IPS-20b (cell line): ENCODE results near the gene DPP10.
"Not testable (repeated sequence)": the region's sequence is repeated elsewhere in the genome, so short reads cannot be mapped to it uniquely, and the experiment has no call there.

Experiments
- H3K27ac ChIP-seq: one replicate; pipeline ENCODE4 v1.5.1; 2013; ENCODE audit warnings: low read length
- H3K27me3 ChIP-seq: 2 replicates; pipeline ENCODE4 v1.6.1; 2013; ENCODE audit warnings: mild to moderate bottlenecking, low read length, inconsistent platforms; ENCODE audit not compliant: insufficient read depth
- H3K36me3 ChIP-seq: 2 replicates; pipeline ENCODE4 v1.6.1; 2013; ENCODE audit warnings: low read depth, mild to moderate bottlenecking, inconsistent platforms, low read length, moderate library complexity; ENCODE audit not compliant: insufficient read depth
- H3K4me1 ChIP-seq: 2 replicates; pipeline ENCODE4 v1.6.1; 2013; ENCODE audit warnings: mild to moderate bottlenecking, control low read depth, inconsistent platforms, low read length, moderate library complexity; ENCODE audit not compliant: insufficient read depth
- H3K4me3 ChIP-seq: 2 replicates; pipeline ENCODE4 v1.5.1; 2013; ENCODE audit warnings: mild to moderate bottlenecking, low read length, inconsistent platforms
- H3K9ac ChIP-seq: 2 replicates; pipeline ENCODE4 v1.6.1; 2013; ENCODE audit warnings: low read depth, mild to moderate bottlenecking, inconsistent platforms, low read length, moderate library complexity
- H3K9me3 ChIP-seq: 2 replicates; pipeline ENCODE4 v1.6.1; 2013; ENCODE audit warnings: mild to moderate bottlenecking, low read depth, low read length, inconsistent platforms; ENCODE audit not compliant: insufficient read depth

Gene DPP10

GRCh38 chr2:114442510-114442909 is at the start of gene DPP10:
Gene DPP10 (plus strand): TSS chr2:114442641.
- Histone ChIP-seq H3K4me3 (no peak within 1 kb of the TSS), H3K9ac (no peak within 1 kb of the TSS), H3K4me1 (peaks cover 3% of the 10 kb centered on the region; the same call in 1 of the 2 replicates), H3K27me3 (no peaks in the 10 kb centered on the region), H3K36me3 (no peaks in the 10 kb centered on the region), H3K9me3 (no peaks in the 10 kb centered on the region), H3K27ac (no peak within 1 kb of the TSS)

- Histone ChIP-seq H3K4me1 (no peaks in the 10 kb centered on the region), H3K9me3 (no peaks in the 10 kb centered on the region), H3K27ac (no peak overlapping the region)
Observed at GRCh38 chr2:114400890-114401289, 41.6 kb upstream of the DPP10 start.

GRCh38 chr2:114405247-114406116 is 37.0 kb upstream of the DPP10 start:
- H3K36me3 ChIP-seq: no peaks in the 10 kb centered on the region
- no peak overlapping the region for H3K4me3 ChIP-seq
- no peak overlapping the region for H3K9ac ChIP-seq
- no peaks in the 10 kb centered on the region for H3K27me3 ChIP-seq
- no peaks in the 10 kb centered on the region for H3K4me1 ChIP-seq
- no peak overlapping the region for H3K27ac ChIP-seq
- no peaks in the 10 kb centered on the region; the same call in 1 of the 2 replicates for H3K9me3 ChIP-seq

More at GRCh38 chr2:114400890-114401289, 41.6 kb upstream of the DPP10 start:
- H3K9ac ChIP-seq: no peak overlapping the region
- H3K36me3 ChIP-seq: no peaks in the 10 kb centered on the region
- no peaks in the 10 kb centered on the region for H3K27me3 ChIP-seq
- no peak overlapping the region for H3K4me3 ChIP-seq

GRCh38 chr2:114406347-114406746 is 36.1 kb upstream of the DPP10 start:
- H3K27me3 ChIP-seq: no peaks in the 10 kb centered on the region
- no peak overlapping the region for H3K27ac ChIP-seq
- no peaks in the 10 kb centered on the region; the same call in 1 of the 2 replicates for H3K9me3 ChIP-seq
- H3K9ac ChIP-seq: no peak overlapping the region
- no peaks in the 10 kb centered on the region for H3K4me1 ChIP-seq
- H3K4me3 ChIP-seq: no peak overlapping the region
- H3K36me3 ChIP-seq: no peaks in the 10 kb centered on the region

GRCh38 chr2:114407353-114407752 is 35.1 kb upstream of the DPP10 start:
- H3K27ac ChIP-seq, H3K36me3 ChIP-seq, H3K27me3 ChIP-seq, H3K4me1 ChIP-seq, H3K9ac ChIP-seq, H3K9me3 ChIP-seq, H3K4me3 ChIP-seq: not testable (repeated sequence)

- H3K9ac ChIP-seq: no peak overlapping the region
- no peaks in the 10 kb centered on the region for H3K4me1 ChIP-seq
- no peaks in the 10 kb centered on the region for H3K36me3 ChIP-seq
- H3K27ac ChIP-seq: no peak overlapping the region
- no peaks in the 10 kb centered on the region for H3K9me3 ChIP-seq
- no peaks in the 10 kb centered on the region for H3K27me3 ChIP-seq
- H3K4me3 ChIP-seq: no peak overlapping the region
Observed at GRCh38 chr2:114421781-114422180, 20.7 kb upstream of the DPP10 start.

GRCh38 chr2:114424699-114425098 is 17.7 kb upstream of the DPP10 start:
- Histone ChIP-seq H3K9me3 (no peaks in the 10 kb centered on the region), H3K4me3 (no peak overlapping the region)

GRCh38 chr2:114426756-114427155 is 15.7 kb upstream of the DPP10 start:
- no peaks in the 10 kb centered on the region for H3K9me3 ChIP-seq
- no peaks in the 10 kb centered on the region for H3K36me3 ChIP-seq
- H3K4me1 ChIP-seq: no peaks in the 10 kb centered on the region
- no peak overlapping the region for H3K27ac ChIP-seq
- H3K9ac ChIP-seq: no peak overlapping the region
- no peak overlapping the region for H3K4me3 ChIP-seq
- no peaks in the 10 kb centered on the region for H3K27me3 ChIP-seq

More at GRCh38 chr2:114424699-114425098, 17.7 kb upstream of the DPP10 start:
- Histone ChIP-seq H3K9ac (no peak overlapping the region), H3K27ac (no peak overlapping the region), H3K36me3 (no peaks in the 10 kb centered on the region), H3K4me1 (no peaks in the 10 kb centered on the region), H3K27me3 (no peaks in the 10 kb centered on the region)

- Histone ChIP-seq H3K4me3 (no peak overlapping the region), H3K4me1 (no peaks in the 10 kb centered on the region), H3K9me3 (no peaks in the 10 kb centered on the region), H3K27ac (no peak overlapping the region), H3K9ac (no peak overlapping the region), H3K36me3 (no peaks in the 10 kb centered on the region), H3K27me3 (no peaks in the 10 kb centered on the region)
Observed at GRCh38 chr2:114436329-114436728, 6.1 kb upstream of the DPP10 start.

GRCh38 chr2:114446571-114446970 is 4.1 kb downstream of the DPP10 start:
- peaks cover 15% of the 10 kb centered on the region; the same call in 1 of the 2 replicates for H3K4me1 ChIP-seq
- H3K9ac ChIP-seq: no peak overlapping the region
- H3K36me3 ChIP-seq: no peaks in the 10 kb centered on the region
- H3K4me3 ChIP-seq: no peak overlapping the region
- H3K27me3 ChIP-seq: no peaks in the 10 kb centered on the region
- no peak overlapping the region for H3K27ac ChIP-seq
- H3K9me3 ChIP-seq: no peaks in the 10 kb centered on the region

GRCh38 chr2:114450639-114451038 is 8.2 kb downstream of the DPP10 start:
- Histone ChIP-seq H3K27me3 (no peaks in the 10 kb centered on the region), H3K4me1 (peaks cover 15% of the 10 kb centered on the region; the same call in 1 of the 2 replicates), H3K4me3 (no peak overlapping the region), H3K27ac (no peak overlapping the region), H3K36me3 (no peaks in the 10 kb centered on the region), H3K9ac (no peak overlapping the region), H3K9me3 (peaks cover 3% of the 10 kb centered on the region)

GRCh38 chr2:114456566-114456965 is 14.1 kb downstream of the DPP10 start:
- Histone ChIP-seq H3K4me1 (peaks cover 12% of the 10 kb centered on the region; the same call in 1 of the 2 replicates), H3K4me3 (no peak overlapping the region), H3K27ac (no peak overlapping the region), H3K36me3 (no peaks in the 10 kb centered on the region), H3K9me3 (peaks cover 3% of the 10 kb centered on the region), H3K9ac (no peak overlapping the region), H3K27me3 (no peaks in the 10 kb centered on the region)
